ENCODE measurements around the gene ZDHHC17. TPM values are rescaled to one million over a fixed set of nuclear protein-coding genes. Genes with fewer than 3 reads are reported as not detected.

The ZDHHC17 gene
- polyA plus RNA-seq, 1 donor from 2014 or later = 10.4 TPM

DNA sequence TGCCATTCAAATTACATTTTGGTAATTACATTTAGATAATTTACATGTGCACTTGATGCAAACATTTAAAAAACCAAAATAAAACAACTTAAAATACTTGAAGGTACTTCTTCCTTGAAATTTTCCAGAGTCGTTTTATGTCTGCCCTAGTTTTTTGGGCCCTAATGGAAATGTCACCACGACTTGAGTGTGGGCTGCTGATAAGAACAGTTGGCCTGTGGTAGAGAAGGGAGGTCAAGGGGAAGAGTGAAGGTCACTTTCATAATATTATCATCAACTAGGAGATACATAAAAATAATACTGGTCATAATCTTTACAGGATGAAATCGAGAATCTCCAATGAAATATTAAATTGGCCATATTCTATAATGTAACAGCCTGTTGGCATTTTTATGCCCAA is 23.1 kb downstream of the ZDHHC17 start:
- Mint-ChIP-seq H3K27ac (no peak overlapping the region), H3K36me3 (peaks cover 16% of the 10 kb centered on the region), H3K27me3 (no peaks in the 10 kb centered on the region), H3K4me1 (peaks cover 16 to 22% (median 21%) of the 10 kb centered on the region in 3 donors), H3K4me3 (no peak overlapping the region), H3K9me3 (peaks cover 0 to 11% (median 5%) of the 10 kb centered on the region in 3 donors)

DNA sequence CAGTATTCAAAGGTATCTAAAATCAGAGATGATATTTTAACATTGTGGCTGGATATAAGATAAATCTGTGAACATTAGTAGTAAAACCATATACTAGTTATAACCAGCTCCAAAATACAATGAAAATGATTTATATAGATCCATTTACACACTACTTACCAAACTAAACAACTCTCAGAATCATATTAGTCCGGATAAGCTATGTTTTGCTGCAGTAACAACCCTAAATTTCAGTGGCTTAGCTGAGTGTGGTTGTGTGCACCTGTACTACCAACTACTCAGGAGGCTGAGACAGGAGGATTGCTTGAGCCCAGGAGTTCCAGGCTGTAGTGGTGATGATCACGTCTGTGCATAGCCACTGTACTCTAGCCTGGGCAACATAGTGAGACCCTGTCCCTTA is 23.8 kb downstream of the ZDHHC17 start:
- peaks cover 16 to 23% (median 21%) of the 10 kb centered on the region in 3 donors for H3K4me1 Mint-ChIP-seq

DNA sequence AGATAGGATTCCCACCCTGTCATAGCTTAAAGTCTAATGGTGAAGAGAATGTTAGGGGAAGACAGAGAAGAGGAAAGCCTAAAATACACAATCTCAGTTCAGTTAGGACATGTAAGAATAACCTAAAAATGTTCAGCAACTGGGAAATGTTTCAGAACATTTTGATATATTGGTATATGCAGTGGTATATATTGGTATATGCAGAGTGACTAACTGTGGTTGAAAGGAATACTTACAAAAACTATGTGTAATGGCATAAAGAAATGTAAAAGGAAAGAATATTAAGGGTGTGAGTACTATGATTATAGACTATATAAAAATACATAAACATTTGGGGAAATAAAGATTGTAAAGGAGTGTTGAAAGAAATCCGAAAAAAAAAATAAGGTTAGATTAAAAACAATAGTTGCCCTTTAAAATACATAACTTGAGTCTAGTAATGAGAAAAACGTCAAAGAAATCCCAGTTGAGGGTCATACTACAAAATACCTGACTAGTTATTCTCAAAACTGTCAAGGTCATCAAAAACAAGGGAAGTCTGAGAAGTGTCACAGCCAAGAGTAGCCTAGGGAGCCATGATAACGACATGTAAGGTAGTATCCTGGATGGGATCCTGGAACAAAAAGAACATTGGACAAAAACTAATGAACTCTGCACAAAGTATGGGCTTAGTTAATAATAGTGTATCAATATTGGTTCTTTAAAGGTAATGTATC is 25.6 kb downstream of the ZDHHC17 start:
- H3K27ac Mint-ChIP-seq = peak overlapping the region in 2 of 3 donors; percentile 12 to 55
- H3K4me1 Mint-ChIP-seq = peaks cover 7 to 19% (median 10%) of the 10 kb centered on the region in 3 donors
- peaks cover 0 to 6% (median 3%) of the 10 kb centered on the region in 3 donors for H3K9me3 Mint-ChIP-seq

More for the DNA sequence above, 23.8 kb downstream of the ZDHHC17 start:
- Mint-ChIP-seq H3K27me3 (no peaks in the 10 kb centered on the region), H3K4me3 (no peak overlapping the region), H3K27ac (peak overlapping the region in 1 of 3 donors; percentile 1), H3K36me3 (peaks cover 12% of the 10 kb centered on the region), H3K9me3 (peaks cover 0 to 6% (median 3%) of the 10 kb centered on the region in 3 donors)

DNA sequence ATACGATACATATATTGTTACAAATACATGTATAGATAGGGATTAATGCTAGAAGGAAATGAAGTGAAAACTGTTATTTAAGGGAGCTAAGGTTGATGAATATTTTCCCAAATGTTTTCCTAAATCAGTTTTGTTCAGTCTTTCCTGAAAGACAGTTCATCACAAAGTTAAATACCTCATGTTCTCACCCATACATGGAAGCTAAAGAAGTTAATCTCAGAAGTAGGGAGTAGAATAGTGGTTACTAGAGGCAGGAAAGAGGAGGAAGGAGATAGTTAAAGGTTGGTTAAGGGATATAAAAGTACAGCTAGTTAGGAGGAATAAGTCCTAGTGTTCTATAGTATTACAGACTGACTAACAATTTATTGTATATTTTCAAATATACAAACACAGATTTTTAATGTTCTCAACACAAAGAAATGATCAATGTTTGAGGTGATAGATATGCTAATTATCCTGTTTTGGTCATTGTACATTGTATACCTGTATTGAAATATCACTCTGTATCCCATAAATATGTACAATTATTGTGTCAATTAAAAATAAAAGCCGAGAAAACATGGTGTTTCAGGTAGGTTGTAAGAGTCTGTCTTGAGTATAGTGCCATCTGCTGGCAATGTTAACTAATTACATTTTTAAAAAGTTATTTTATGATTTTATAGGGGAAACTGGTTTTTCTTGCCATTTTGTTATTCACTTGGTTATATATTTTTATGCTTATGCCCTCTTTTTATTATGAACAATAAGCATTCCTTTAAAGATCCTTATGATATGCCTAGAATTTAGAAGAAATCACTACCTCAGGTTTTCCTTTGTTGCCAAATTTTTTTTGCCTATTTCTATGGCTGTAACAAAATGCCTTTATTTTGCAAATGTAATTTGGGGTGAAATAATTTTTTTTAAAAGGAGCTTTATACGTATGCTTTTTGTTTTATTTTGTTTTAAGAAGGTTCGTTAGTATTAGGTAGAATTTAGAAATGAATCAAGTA is 26.9 kb downstream of the ZDHHC17 start:
- Mint-ChIP-seq H3K9me3 (peaks cover 0 to 6% (median 3%) of the 10 kb centered on the region in 3 donors), H3K4me3 (no peak overlapping the region), H3K27me3 (no peaks in the 10 kb centered on the region), H3K4me1 (peaks cover 13 to 21% (median 17%) of the 10 kb centered on the region in 3 donors), H3K27ac (peak overlapping the region in 1 of 3 donors; percentile 73), H3K36me3 (peaks cover 3% of the 10 kb centered on the region)

More for the DNA sequence above, 25.6 kb downstream of the ZDHHC17 start:
- Mint-ChIP-seq H3K4me3 (no peak overlapping the region), H3K36me3 (peaks cover 3% of the 10 kb centered on the region), H3K27me3 (no peaks in the 10 kb centered on the region)

DNA sequence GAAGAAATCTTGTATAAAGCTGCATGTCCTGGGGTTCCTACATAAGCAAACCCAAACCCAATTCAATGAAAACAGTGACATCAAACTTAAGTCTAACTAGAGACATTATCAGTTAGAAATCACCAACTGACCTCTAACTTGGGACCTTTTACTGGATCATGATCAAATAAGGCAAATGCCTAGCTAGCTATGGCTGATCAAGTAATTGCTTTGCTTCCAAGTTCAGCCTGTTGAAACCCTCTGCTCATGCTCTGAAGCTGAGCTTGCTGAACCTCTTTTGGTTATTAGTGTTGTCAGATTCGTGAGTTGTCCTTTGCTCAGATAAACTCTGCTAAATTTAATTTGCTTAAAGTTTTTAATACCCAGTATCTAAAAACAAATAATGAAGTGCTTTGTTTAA is 28.9 kb downstream of the ZDHHC17 start:
- Mint-ChIP-seq H3K9me3 (no peaks in the 10 kb centered on the region), H3K36me3 (no peaks in the 10 kb centered on the region), H3K4me3 (no peak overlapping the region), H3K4me1 (peaks cover 10 to 22% (median 18%) of the 10 kb centered on the region in 3 donors), H3K27me3 (no peaks in the 10 kb centered on the region), H3K27ac (no peak overlapping the region)

DNA sequence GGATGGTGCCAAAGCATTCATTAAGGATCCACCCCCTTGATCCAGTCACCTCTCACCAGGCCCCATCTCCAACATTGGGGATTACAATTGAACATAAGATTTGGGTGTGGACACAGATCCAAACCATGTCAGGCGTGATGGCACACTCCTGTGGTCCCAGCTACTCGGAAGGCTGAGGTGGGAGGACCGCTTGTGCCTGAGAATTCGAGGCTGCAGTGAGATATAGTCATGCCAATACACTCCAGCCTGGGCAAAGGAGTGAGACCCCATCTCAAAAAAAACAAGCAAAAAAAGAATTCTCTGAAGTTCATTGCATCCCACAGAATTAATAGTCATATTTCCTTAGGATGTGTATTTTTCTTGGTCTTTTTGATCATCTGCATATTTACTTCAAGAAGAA is 34.9 kb downstream of the ZDHHC17 start:
- peaks cover 20% of the 10 kb centered on the region for H3K36me3 Mint-ChIP-seq
- no peaks in the 10 kb centered on the region for H3K27me3 Mint-ChIP-seq

DNA sequence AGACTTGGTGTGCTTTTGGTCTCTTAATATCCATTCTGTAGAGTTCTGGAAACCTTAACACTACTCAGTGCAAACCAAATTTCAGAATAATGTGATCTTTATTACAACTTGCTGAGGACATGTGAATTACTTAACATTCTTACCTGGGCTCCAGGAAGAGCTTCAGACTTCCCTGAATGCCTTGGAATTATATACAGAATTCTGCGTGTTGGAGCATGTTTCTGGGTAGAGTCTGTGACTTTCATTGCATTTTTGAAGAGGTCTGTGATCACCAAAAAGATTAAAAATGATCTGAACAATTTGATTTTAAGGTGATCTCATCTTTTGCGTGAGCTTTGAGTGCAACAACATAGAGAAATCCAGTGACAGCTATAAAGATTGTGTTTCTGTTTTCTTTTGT is 35.4 kb downstream of the ZDHHC17 start:
- no peak overlapping the region for H3K4me3 Mint-ChIP-seq
- no peak overlapping the region for H3K27ac Mint-ChIP-seq
- no peaks in the 10 kb centered on the region for H3K27me3 Mint-ChIP-seq
- peaks cover 2 to 9% (median 2%) of the 10 kb centered on the region in 3 donors for H3K9me3 Mint-ChIP-seq
- H3K36me3 Mint-ChIP-seq = peaks cover 20% of the 10 kb centered on the region
- H3K4me1 Mint-ChIP-seq = peaks cover 11 to 25% (median 15%) of the 10 kb centered on the region in 3 donors

More for the DNA sequence above, 34.9 kb downstream of the ZDHHC17 start:
- H3K4me3 Mint-ChIP-seq = no peak overlapping the region
- H3K4me1 Mint-ChIP-seq = peaks cover 11 to 25% (median 13%) of the 10 kb centered on the region in 3 donors
- peaks cover 2 to 9% (median 2%) of the 10 kb centered on the region in 3 donors for H3K9me3 Mint-ChIP-seq
- no peak overlapping the region for H3K27ac Mint-ChIP-seq

DNA sequence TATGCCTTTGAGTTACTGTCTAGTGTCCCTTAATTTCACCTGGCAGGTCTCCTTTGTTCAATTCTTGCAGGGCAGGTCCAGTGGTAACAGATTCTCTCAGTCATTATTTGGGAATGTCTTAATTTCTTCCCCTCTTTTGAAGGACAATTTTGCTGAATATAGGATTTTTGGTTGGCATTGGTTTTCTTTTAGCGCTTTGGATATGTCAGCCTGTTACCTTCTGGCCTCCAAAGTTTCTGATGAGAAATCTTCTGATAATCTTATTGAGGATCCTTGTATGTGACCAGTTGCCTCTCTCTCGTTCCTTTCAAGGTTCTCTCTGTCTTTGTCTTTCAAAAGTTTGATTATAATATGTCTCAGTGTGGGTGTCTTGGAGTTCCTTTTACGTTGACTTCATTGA is 38.1 kb downstream of the ZDHHC17 start:
- H3K27ac Mint-ChIP-seq = no peak overlapping the region
- no peaks in the 10 kb centered on the region for H3K27me3 Mint-ChIP-seq
- H3K4me1 Mint-ChIP-seq = peaks cover 4 to 10% (median 6%) of the 10 kb centered on the region in 3 donors
- H3K36me3 Mint-ChIP-seq = peaks cover 20% of the 10 kb centered on the region
- peaks cover 2 to 9% (median 2%) of the 10 kb centered on the region in 3 donors for H3K9me3 Mint-ChIP-seq
- H3K4me3 Mint-ChIP-seq = no peak overlapping the region

DNA sequence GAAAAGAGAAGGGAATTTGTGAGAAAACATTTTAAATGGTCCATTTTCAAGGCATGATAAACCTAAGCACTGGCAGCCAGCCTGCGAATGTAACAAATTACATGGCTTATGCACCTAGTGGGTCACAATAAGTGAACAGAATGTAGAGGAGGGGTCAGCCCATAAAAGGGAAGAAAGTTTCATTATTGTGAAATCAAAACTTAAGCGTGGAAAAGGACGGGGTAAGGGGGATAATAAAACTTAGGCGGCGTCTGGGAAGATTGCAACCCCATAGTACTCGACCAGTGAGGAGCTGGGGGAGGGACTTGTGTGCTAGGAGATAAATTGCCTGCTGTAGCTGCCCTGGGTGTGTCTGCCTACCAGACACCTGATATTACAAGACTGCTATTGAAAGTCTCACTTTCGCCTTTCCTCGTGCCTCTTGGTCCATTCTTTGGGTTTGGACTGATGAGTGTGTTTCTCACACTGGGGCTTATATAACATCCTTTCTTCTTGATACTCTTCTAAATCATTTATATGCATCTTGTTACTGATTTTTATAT is 40.6 kb downstream of the ZDHHC17 start:
- peaks cover 2 to 5% (median 4%) of the 10 kb centered on the region in 3 donors for H3K4me1 Mint-ChIP-seq
- peak overlapping the region in 1 of 4 donors; percentile 86 for H3K4me3 Mint-ChIP-seq
- H3K36me3 Mint-ChIP-seq = peaks cover 18% of the 10 kb centered on the region
- H3K27ac Mint-ChIP-seq = peak overlapping the region in 1 of 3 donors; percentile 71
- no peaks in the 10 kb centered on the region for H3K27me3 Mint-ChIP-seq
- peaks cover 2 to 9% (median 2%) of the 10 kb centered on the region in 3 donors for H3K9me3 Mint-ChIP-seq

DNA sequence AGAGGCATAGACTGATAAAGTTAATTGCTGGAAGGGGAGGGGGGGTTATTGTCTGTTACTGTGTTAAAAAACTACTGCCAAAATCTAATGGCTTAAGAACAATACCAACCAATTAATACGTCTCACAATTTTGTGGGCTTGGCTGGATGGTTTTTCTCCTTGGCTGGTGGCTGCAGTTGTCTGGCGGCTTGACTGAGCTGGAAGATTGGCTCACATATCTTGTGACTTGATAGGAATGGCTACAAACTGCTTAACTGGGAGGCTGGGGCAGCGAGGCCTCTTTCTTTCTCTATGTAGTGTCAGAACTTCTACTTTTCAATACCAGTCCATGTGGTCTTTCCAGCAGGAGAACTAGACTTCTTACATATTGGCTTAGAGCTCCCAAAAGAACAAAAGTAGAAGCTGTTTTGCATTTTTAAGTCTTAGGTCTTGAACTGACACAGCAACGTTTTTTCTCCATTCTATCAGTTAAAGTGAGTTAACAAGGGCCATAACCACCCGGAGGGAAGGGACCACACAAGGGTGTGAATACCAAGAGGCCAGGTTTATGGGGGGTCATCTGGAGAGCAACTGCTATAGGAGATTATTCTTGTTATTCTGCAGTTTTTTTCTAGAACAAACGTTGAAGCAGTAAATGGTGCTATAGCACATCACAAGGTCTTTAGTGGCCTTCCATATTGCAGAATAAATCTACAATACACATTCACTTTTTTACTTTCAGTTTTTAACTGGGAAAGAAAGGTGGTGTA is 46.9 kb downstream of the ZDHHC17 start:
- H3K4me1 Mint-ChIP-seq = no peaks in the 10 kb centered on the region
- no peak overlapping the region for H3K4me3 Mint-ChIP-seq
- H3K27ac Mint-ChIP-seq = no peak overlapping the region
- H3K36me3 Mint-ChIP-seq = peaks cover 5% of the 10 kb centered on the region
- H3K9me3 Mint-ChIP-seq = no peaks in the 10 kb centered on the region
- no peaks in the 10 kb centered on the region for H3K27me3 Mint-ChIP-seq

DNA sequence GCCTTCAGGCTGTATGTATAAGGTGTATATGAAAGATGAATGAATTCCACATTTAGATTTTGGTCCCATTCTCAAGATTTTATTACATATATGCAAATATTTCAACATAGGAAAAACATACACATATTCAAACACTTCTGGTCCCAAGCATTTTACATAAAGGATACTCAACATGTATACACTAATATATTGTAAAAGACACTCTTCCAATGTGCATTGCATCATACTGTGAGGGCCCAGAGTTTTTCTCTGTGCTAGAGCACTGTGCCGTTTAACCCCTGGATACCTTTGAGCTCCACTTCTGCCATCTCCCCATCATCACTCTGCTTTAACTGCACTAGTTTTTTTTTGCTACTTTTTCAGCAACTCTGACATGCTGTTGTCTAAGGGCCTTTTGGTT is 48.1 kb downstream of the ZDHHC17 start:
- H3K4me1 Mint-ChIP-seq = no peaks in the 10 kb centered on the region
- no peaks in the 10 kb centered on the region for H3K27me3 Mint-ChIP-seq
- H3K9me3 Mint-ChIP-seq = no peaks in the 10 kb centered on the region
- peaks cover 5% of the 10 kb centered on the region for H3K36me3 Mint-ChIP-seq
- H3K27ac Mint-ChIP-seq = no peak overlapping the region
- H3K4me3 Mint-ChIP-seq = no peak overlapping the region

DNA sequence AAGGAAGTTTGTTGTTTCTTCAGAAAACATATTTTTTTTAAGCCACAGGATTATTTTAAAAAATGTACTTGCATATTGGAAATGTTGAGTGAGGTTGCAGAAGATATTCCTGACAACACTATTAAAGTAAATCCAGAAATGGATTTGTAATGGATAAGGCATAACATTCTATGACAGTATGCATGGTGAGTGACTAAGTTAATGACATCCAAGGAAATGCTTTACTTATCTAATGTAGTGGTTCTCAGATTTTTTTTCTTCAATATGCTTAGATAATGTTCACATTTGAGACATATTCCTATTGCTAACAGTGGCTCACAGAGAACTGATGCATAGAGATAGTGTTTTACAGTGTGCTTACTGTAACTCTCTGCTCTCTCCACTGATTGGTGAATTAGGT is 49.4 kb downstream of the ZDHHC17 start:
- Mint-ChIP-seq H3K9me3 (no peaks in the 10 kb centered on the region), H3K4me3 (no peak overlapping the region), H3K36me3 (peaks cover 5% of the 10 kb centered on the region), H3K27ac (no peak overlapping the region), H3K27me3 (no peaks in the 10 kb centered on the region), H3K4me1 (no peaks in the 10 kb centered on the region)

DNA sequence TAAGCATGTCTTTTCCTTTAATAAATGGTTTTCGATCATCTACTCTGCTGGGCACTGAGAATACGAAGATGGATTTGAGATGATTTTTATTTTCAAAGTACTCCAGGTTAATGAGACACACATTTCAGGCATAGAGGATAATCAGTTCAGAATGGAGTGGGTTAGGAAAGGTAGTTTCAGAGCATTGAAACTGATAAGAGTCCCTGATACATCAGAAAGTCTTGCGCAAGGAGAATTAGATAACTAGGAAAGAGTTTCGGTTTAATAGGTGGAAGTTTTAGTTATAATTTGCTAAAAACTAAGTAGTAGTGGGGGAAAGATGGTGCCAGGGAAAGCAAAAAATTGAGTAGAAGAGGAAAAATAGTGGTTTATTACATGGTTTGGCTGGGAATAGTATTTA is 50.1 kb downstream of the ZDHHC17 start:
- no peak overlapping the region for H3K27ac Mint-ChIP-seq
- peaks cover 8% of the 10 kb centered on the region for H3K36me3 Mint-ChIP-seq
- no peaks in the 10 kb centered on the region for H3K4me1 Mint-ChIP-seq
- no peaks in the 10 kb centered on the region for H3K27me3 Mint-ChIP-seq
- no peak overlapping the region for H3K4me3 Mint-ChIP-seq
- no peaks in the 10 kb centered on the region for H3K9me3 Mint-ChIP-seq

DNA sequence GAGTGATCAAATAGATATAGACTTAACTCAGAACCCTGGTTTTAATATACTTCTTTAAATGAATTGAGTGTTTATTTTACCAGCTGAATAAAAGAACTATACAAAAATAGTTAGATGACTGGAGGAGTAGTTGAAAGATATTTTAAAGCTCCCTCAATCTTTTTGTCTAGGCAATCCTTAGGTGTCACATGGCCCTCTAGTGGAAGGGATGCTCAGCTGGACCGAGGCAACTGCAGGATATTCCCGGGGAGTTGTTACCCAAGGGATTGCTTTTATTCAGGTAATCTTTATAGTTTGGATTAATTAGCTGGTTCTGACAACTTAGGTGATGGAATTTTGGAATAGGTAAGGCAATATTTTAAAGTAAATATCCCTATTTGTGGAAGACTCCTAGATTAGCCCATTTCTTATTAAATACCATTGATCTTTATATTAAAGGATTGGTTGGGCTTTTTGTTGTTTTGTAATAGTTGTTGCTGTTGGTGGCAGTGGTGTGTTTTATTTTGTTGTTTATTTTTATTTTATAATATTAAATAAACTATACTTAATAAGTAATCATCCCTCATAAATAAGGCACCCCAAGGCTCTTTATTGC is 57.1 kb downstream of the ZDHHC17 start:
- H3K27me3 Mint-ChIP-seq = no peaks in the 10 kb centered on the region
- no peak overlapping the region for H3K4me3 Mint-ChIP-seq
- peaks cover 3% of the 10 kb centered on the region for H3K36me3 Mint-ChIP-seq
- H3K9me3 Mint-ChIP-seq = no peaks in the 10 kb centered on the region
- H3K27ac Mint-ChIP-seq = no peak overlapping the region
- no peaks in the 10 kb centered on the region for H3K4me1 Mint-ChIP-seq
